IMR-90 (cell line): ENCODE data around the gene TAF1A. TPM values are rescaled to one million over a fixed set of nuclear protein-coding genes. Genes with fewer than 3 reads are reported as not detected.

ENCODE experiments used
- ATAC-seq: fragments of 200-7000 bp; cut with Tn5 transposase; 2 replicates; pipeline ENCODE4 v1.9.1; 2020; ENCODE audit warnings: low read depth, mild to moderate bottlenecking, moderate library complexity
- BruUV-seq: library from RNA; stranded (reverse); fragments of 400-500 nt; replicated peaks from 2 replicates; lab custom pipeline; 2021; lab: Mats Ljungman, UMichigan
- CTCF ChIA-PET: fragments of 300-600 bp; formaldehyde crosslinking; extraction: SDS; loops from one replicate; lab custom pipeline; 2021; ENCODE audit warnings: antibody characterized with exemption; lab: Yijun Ruan, JAX
- POLR2A ChIA-PET: fragments of 300-600 bp; sonication (Branson Sonifier 250); formaldehyde crosslinking; loops from one replicate; lab custom pipeline; 2022; ENCODE audit warnings: antibody characterized with exemption; ENCODE audit not compliant: unreplicated experiment; lab: Charles Lee
- DNase-seq: peaks from one replicate; pipeline ENCODE4 v3.0.0; 2013
- H2AFZ ChIP-seq: replicated peaks from 2 replicates; pipeline ENCODE3; 2013; ENCODE audit warnings: low read length, mild to moderate bottlenecking; ENCODE audit not compliant: poor library complexity
- H2AK5ac ChIP-seq: 2 replicates; pipeline ENCODE4 v1.6.1; 2013; ENCODE audit warnings: low read depth, low read length, inconsistent platforms
- H2AK9ac ChIP-seq: replicated peaks from 2 replicates; pipeline ENCODE3; 2013; ENCODE audit warnings: mild to moderate bottlenecking, low read depth, low read length, moderate library complexity; ENCODE audit not compliant: poor library complexity
- H2BK120ac ChIP-seq: 2 replicates; pipeline ENCODE4 v1.6.1; 2013; ENCODE audit warnings: low read depth, low read length, inconsistent platforms
- H2BK15ac ChIP-seq: 3 replicates; pipeline ENCODE4 v1.6.1; 2013; ENCODE audit warnings: low read depth, low read length, inconsistent platforms
- H2BK20ac ChIP-seq: 2 replicates; pipeline ENCODE4 v1.6.1; 2013; ENCODE audit warnings: low read depth, mild to moderate bottlenecking, inconsistent platforms, low read length, moderate library complexity
- H2BK5ac ChIP-seq: 2 replicates; pipeline ENCODE4 v1.6.1; 2013; ENCODE audit warnings: mild to moderate bottlenecking, low read depth, low read length, inconsistent platforms; ENCODE audit not compliant: poor library complexity, severe bottlenecking
- H3K14ac ChIP-seq: replicated peaks from 2 replicates; pipeline ENCODE4 v1.6.1; 2013; ENCODE audit warnings: low read depth, low read length, inconsistent platforms
- H3K18ac ChIP-seq: 2 replicates; pipeline ENCODE4 v1.6.1; 2013; ENCODE audit warnings: low read depth, low read length, control low read depth
- H3K23ac ChIP-seq: 2 replicates; pipeline ENCODE4 v1.6.1; 2013; ENCODE audit warnings: low read depth, low read length, inconsistent platforms
- H3K27ac ChIP-seq: 2 replicates; pipeline ENCODE4 v1.5.1; 2013; ENCODE audit warnings: mild to moderate bottlenecking, control low read depth, low read length; ENCODE audit not compliant: insufficient read depth
- H3K27me3 ChIP-seq: 2 replicates; pipeline ENCODE4 v1.6.1; 2013; ENCODE audit warnings: low read length; ENCODE audit not compliant: control insufficient read depth, insufficient read depth
- H3K36me3 ChIP-seq: 2 replicates; pipeline ENCODE4 v1.6.1; 2013; ENCODE audit warnings: low read length, mixed read lengths; ENCODE audit not compliant: control insufficient read depth, insufficient read depth
- H3K4ac ChIP-seq: 2 replicates; pipeline ENCODE4 v1.6.1; 2013; ENCODE audit warnings: low read depth, low read length, inconsistent platforms
- H3K4me1 ChIP-seq: 2 replicates; pipeline ENCODE4 v1.6.1; 2013; ENCODE audit warnings: low read length, mixed read lengths; ENCODE audit not compliant: control insufficient read depth, insufficient read depth
- H3K4me2 ChIP-seq: 2 replicates; pipeline ENCODE4 v1.6.1; 2013; ENCODE audit warnings: low read depth, mild to moderate bottlenecking, control low read depth, low read length, moderate library complexity
- H3K4me3 ChIP-seq: 2 replicates; pipeline ENCODE4 v1.5.1; 2013; ENCODE audit warnings: low read depth, mild to moderate bottlenecking, control low read depth, low read length, moderate library complexity; ENCODE audit not compliant: insufficient read depth
- H3K56ac ChIP-seq: 2 replicates; pipeline ENCODE4 v1.6.1; 2013; ENCODE audit warnings: low read length, inconsistent platforms; ENCODE audit not compliant: insufficient read depth; ENCODE audit errors: extremely low read depth
- H3K79me1 ChIP-seq, 2 experiments: 2 replicates each; pipeline ENCODE4 v1.6.1; 2013; ENCODE audit warnings: low read length in 2 of 2, inconsistent platforms in 1 of 2, low read depth in 1 of 2
- H3K9ac ChIP-seq: 2 replicates; pipeline ENCODE4 v1.6.1; 2013; ENCODE audit warnings: low read depth, low read length, control low read depth
- H3K9me1 ChIP-seq: 2 replicates; pipeline ENCODE4 v1.6.1; 2013; ENCODE audit warnings: low read length, inconsistent platforms; ENCODE audit not compliant: insufficient read depth
- H3K9me3 ChIP-seq: 2 replicates; pipeline ENCODE4 v1.6.1; 2013; ENCODE audit warnings: low read length; ENCODE audit not compliant: control insufficient read depth, insufficient read depth
- H4K20me1 ChIP-seq: 2 replicates; pipeline ENCODE4 v1.6.1; 2013; ENCODE audit warnings: low read length, inconsistent platforms; ENCODE audit not compliant: insufficient read depth
- H4K5ac ChIP-seq: 2 replicates; pipeline ENCODE4 v1.6.1; 2013; ENCODE audit warnings: mild to moderate bottlenecking, low read depth, low read length, control low read depth
- H4K8ac ChIP-seq, 2 experiments: 2 replicates each; pipeline ENCODE4 v1.6.1; 2013; ENCODE audit warnings: low read depth in 2 of 2, low read length in 2 of 2, control low read depth in 1 of 2, inconsistent platforms in 1 of 2
- H4K91ac ChIP-seq: 2 replicates; pipeline ENCODE4 v1.6.1; 2013; ENCODE audit warnings: low read depth, low read length, inconsistent platforms; ENCODE audit not compliant: insufficient read depth
- BHLHE40 ChIP-seq: fragments of 150-350 bp; IDR thresholded peaks from 2 replicates; pipeline ENCODE4 v1.6.1; 2016; ENCODE audit warnings: mild to moderate bottlenecking, low read depth, low read length
- CTCF ChIP-seq: conservative IDR thresholded peaks from 2 replicates; pipeline ENCODE4 v1.5.1; 2012; ENCODE audit warnings: mild to moderate bottlenecking, low read depth, low read length, improper control_type of control experiment
- MAFK ChIP-seq: IDR thresholded peaks from 2 replicates; pipeline ENCODE4 v1.6.1; 2012; ENCODE audit warnings: low read depth, low read length, improper control_type of control experiment
- POLR2A ChIP-seq: IDR thresholded peaks from 2 replicates; pipeline ENCODE4 v1.6.1; 2012; ENCODE audit warnings: mild to moderate bottlenecking, low read depth, low read length
- RCOR1 ChIP-seq: IDR thresholded peaks from 2 replicates; pipeline ENCODE4 v1.6.1; 2012; ENCODE audit warnings: mild to moderate bottlenecking, low read length, improper control_type of control experiment; ENCODE audit not compliant: insufficient replicate concordance
- SMC3 ChIP-seq: fragments of 150-350 bp; IDR thresholded peaks from 2 replicates; pipeline ENCODE4 v1.6.1; 2016; ENCODE audit warnings: low read depth, mild to moderate bottlenecking, antibody characterized with exemption, low read length, moderate library complexity
- WGBS, 2 experiments: methylation state at CpG; one replicate each; pipeline versions ENCODE4 v1.1.5 to v1.1.7; 2013; ENCODE audit warnings: missing lambda C conversion rate in 2 of 2; ENCODE audit not compliant: insufficient read length in 1 of 2; ENCODE audit errors: extremely low coverage in 2 of 2; 5-methylcytosine and 5-hydroxymethylcytosine counted together
- dilution Hi-C: fragments of 300-500 bp; cut with HindIII; formaldehyde crosslinking; loops from one replicate; pipeline ENCODE4 v1.14.3; 2018; ENCODE audit warnings: low sequenced_read_pairs; ENCODE audit not compliant: unreplicated experiment
- in situ Hi-C: fragments of 300-500 bp; cut with MboI; formaldehyde crosslinking; loops from 3 replicates; pipeline ENCODE4 v1.14.3; 2019; ENCODE audit warnings: low sequenced_read_pairs, inconsistent platforms, mixed read lengths
- intact Hi-C: fragments of 100-400 bp; cut with micrococcal nuclease; formaldehyde crosslinking; loops from 2 replicates; pipeline ENCODE4 v1.10.0; 2022
- polyA plus RNA-seq, 3 experiments: library from polyadenylated mRNA; depleted of rRNA; stranded (reverse); fragments of >200 nt; gene quantifications; 2 replicates each; pipeline ENCODE4 v1.2.3, GENCODE V29; 2012; ENCODE audit warnings: low replicate concordance in 1 of 3
- total RNA-seq: library from RNA; depleted of rRNA; stranded (reverse); fragments of >200 nt; gene quantifications from 2 replicates; pipeline ENCODE4 v1.2.3, GENCODE V29; 2012

Gene TAF1A
- total and polyA plus RNA-seq, 2 of the 4 experiments (the other 2 are of a cell fraction): 3.8 to 5.4 TPM

- intact Hi-C loops: no loop called here
- Histone ChIP-seq H3K18ac (no peak overlapping the region), H3K4me3 (no peak overlapping the region), H3K4ac (no peak overlapping the region), H3K14ac (no peak overlapping the region), H3K9me3 (no peaks in the 10 kb centered on the region), H3K27me3 (no peaks in the 10 kb centered on the region), H4K5ac (no peak overlapping the region), H3K79me1 (peaks cover 13 to 24% of the 10 kb centered on the region in 2 experiments), H2AFZ (no peak overlapping the region), H3K9me1 (no peaks in the 10 kb centered on the region), H4K8ac (no peak overlapping the region), H3K4me2 (no peak overlapping the region), H3K4me1 (peaks cover 4% of the 10 kb centered on the region; the same call in 1 of the 2 replicates), H4K20me1 (no peaks in the 10 kb centered on the region), H3K56ac (no peak overlapping the region), H2BK15ac (no peak overlapping the region), H3K27ac (no peak overlapping the region), H2BK5ac (no peak overlapping the region), H2AK9ac (no peak overlapping the region), H3K36me3 (peaks cover 3% of the 10 kb centered on the region; the same call in 1 of the 2 replicates), H2BK120ac (no peak overlapping the region), H3K23ac (no peak overlapping the region), H3K9ac (no peak overlapping the region), H2AK5ac (no peak overlapping the region), H4K91ac (no peak overlapping the region), H2BK20ac (no peak overlapping the region)
- in situ Hi-C loops: no loop called here
- no CpG with 5 or more reads among the region's 2 CpGs for WGBS, 2 experiments
- ATAC-seq (no peak), DNase-seq (no peak)
- dilution Hi-C loops: no loop called here
- BruUV-seq: no TSS peak
- ChIA-PET CTCF (no interaction called here), POLR2A (no interaction called here)
- TF ChIP-seq SMC3 (no peak), CTCF (no peak), RCOR1 (no peak), MAFK (no peak), POLR2A (no peak), BHLHE40 (no peak)
These were observed 2.9 kb downstream of the TAF1A start for GRCh38 chr1:222586842-222587241.
